ENCODE data around the gene ALK.

The ALK gene

GRCh38 chr2:29606104-29607037, 315.0 kb downstream of the ALK start:
- DNase-seq: no peak

GRCh38 chr2:29603341-29603740, 318.0 kb downstream of the ALK start:
- DNase-seq: no peak

DNA sequence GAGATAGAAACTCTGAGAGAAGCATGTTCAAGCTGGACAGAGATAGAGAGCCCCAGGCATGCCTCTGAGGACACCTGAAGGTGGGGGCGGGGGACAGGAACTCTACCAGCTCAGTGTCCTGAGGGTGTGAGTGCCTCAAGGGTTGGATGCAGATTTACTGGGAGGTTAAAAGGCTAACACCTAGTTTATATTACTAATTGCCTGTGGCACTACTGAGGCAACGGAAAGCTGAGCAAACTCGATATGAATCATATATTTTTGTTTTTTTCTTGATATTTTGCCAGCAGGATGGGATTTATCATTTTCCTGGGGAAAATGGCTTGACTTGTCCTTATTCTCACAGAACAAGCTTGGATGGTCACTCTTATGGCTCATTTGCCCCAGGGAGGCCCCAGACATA, 319.5 kb downstream of the ALK start:
- DNase-seq: no peak

- no peak for DNase-seq
Measured at GRCh38 chr2:29601321-29601720, 320.1 kb downstream of the ALK start.

- DNase-seq: no peak
Measured at GRCh38 chr2:29599946-29600345, 321.4 kb downstream of the ALK start.

DNA sequence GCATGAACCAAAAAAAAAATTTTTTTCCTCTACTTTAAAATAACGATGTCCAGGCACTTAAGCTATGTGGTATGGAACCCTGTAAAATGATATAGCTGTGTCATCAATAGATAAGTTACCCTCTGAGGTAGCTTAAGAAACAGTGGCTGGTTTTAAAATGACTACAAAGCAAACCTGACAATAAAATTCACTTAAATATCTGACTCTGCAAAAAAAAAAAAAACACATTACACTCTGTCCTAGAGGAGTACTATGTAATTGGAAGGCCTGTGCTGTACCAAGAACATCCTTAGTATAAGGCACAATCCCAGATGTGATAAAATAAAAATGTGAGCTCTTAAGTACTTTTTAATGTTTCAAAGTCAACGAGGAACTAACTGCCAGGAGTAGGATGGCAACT, 322.4 kb downstream of the ALK start:
- no peak for DNase-seq

- no peak for DNase-seq
Measured at GRCh38 chr2:29597035-29597434, 324.4 kb downstream of the ALK start.

- no peak for DNase-seq
Measured at GRCh38 chr2:29596584-29596983, 324.8 kb downstream of the ALK start.

DNA sequence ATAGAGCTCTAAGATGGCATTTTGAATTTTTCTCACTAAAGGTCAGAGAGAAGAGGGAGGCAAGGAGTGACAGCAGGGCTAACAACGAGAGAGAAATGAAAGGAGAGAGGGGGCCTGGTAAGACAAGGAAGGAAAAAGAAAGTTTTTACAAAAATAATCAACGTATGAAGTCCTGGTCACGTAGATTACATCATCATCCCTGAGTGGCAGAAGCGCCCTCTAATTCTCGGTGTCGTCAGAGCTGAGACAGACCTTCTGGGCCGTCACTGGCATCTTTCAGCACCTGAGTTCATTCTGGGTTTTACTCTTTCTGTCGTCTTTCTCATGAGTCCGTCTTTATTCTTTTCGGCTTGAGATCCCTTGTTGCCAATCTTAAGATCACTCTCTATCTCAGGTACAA, 329.8 kb downstream of the ALK start:
- DNase-seq: no peak

- DNase-seq: no peak
Measured at GRCh38 chr2:29590211-29590610, 331.2 kb downstream of the ALK start.

GRCh38 chr2:29589440-29590103, 331.8 kb downstream of the ALK start:
- no peak for DNase-seq

DNA sequence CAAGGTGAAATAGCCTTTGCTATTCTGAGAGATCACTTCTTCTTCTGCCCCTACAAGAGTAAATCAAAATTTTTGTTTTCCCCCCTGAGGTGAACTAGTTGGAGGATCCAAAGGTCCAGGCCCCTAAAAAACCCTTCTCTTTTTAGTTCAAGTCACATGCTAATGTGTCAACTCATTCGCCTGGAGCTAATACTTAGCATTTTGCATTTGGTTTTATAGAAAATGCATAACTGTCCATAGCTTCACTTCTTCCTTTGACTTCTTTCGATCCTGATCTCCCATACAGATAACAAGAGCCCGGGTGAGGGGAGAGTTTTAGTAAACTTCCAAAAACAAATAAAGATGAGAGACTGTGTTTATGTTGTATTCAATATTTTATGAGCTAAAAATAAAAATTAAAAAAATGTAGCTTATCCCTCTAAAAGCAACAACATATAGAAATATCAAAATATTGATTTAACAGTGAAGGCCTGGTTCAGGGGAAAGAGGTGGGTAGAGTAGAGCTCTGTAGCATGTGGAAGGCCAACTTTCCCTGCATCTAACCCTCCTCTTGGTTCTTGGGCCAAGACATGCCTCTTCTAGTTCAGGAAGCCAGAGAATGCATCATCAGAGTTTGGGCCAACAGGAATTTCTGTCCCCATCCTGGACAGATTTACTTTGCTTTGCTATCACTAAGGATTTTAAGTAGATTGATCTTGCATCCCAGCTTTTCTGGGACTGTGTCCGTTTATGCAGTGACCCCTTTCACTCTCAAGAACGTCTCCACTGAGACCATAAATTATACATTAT, 333.8 kb downstream of the ALK start:
- DNase-seq: no peak

DNA sequence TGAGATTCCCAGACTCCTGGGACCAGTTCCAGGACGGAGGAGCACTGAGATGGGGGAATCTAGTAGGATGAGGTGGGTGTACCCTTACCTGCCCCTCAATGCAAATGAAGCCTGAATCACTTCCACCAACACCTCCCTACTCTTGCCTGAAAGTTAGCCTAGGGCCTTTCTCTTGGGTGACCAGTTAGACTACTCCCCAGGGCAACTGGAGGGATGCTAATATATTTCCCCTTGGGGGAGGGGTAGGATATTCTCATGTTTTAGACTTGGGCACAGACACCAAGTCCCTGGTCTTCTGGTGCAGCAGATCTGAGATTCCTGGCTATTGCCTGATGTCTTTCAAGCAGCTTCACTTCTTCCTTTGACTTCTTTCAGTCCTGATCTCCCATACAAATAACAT, 334.5 kb downstream of the ALK start:
- no peak for DNase-seq

DNA sequence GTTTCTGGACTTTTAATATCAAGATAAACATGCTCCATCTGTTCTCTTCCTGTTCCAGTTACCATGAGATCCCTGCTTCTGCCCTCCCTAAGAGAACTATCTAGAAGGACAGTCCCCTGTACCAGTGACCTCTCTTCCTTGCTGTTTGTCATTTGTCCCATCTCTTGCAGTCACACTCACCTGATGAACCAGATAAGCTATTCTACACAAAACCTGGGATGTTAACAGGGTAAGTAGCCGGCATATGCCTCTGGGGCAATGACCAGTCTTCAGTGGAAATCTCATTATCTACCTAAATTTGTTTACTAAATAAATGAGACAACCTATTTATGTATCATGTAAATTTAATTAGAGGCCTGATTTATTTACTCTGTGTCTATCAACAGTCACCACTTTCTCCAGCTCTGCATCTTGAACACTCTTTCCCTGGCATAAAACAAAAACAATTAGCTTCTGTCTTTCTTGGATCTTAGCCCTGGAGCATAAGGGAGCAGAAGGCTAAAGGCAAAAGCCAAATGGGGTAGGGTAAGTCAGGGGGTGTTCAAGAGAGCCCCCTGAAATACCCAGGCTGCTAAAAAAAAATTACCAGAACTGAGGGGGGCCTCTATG, 337.7 kb downstream of the ALK start:
- DNase-seq: no peak

GRCh38 chr2:29583104-29583503, 338.3 kb downstream of the ALK start:
- no peak for DNase-seq

- no peak for DNase-seq
Measured at GRCh38 chr2:29582062-29582461, 339.3 kb downstream of the ALK start.

DNA sequence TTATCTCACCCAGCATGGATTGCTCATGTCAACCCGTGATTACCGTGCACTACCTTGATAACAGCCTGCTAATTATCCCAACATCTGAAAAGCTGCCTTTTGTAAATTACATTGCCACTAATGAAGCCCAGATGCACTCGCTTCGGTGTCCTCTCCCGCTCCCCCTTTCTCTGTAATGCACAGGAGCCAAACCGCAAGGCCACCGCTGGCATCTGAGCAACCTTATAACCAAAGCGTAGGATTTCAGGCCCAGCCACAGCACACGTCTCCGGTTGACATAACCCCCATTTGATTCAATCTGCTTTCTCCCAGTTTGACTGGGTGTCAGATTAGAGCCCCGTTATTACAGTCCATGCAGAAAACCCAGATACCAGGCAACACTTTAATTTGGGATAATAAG, 341.2 kb downstream of the ALK start:
- DNase-seq: no peak

DNA sequence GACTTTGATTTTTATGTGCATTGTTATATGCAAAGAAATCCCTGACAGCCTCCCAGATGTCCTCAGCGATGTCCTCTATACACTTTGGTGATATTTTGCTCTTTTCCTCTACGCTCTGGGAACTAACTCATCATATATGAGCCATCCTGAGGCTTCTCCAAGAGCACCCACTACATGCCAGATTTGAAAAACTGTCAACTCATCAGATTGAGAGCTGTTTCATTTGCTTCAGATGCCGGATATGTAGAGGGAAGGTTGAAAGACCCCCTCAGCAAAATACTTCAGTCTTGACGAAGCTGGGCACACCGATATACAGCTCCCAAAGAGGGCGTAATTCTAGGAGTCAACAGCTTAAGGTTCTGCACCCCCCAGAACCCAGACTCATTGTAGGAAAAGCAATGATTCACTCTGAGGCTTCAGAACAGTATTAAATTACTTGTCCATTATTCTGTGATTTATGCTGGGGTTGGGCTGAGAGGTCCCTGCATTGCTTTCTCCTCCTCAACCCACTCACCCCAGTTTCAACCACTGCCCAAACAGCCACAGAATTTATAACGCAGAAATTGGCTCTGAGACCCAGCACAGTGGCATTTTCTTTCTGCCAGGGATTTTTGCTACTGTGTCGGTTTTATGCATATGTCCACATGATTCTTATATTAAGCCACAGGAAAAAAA, 341.8 kb downstream of the ALK start:
- DNase-seq: no peak

GRCh38 chr2:29578084-29578598, 343.2 kb downstream of the ALK start:
- DNase-seq: no peak

DNA sequence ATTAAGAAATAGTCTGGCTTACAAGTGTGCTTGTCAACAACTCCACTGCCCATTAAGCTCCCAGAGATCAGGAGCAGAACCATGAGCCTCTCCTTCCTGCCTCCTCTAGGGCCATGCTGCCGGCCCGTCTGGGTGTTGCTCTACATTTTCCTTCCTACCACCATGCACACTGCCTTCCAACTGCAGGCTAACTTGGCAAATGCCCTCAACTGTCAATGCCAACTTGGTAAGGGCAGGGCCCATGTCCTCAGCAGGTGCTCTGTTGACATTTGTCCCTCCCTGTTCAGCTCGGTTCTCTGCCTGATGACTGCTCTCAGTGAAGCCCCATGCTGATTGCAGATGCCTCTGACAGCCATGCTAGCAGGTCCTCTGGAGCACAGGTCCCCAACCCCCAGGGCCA, 345.2 kb downstream of the ALK start:
- DNase-seq: no peak

DNA sequence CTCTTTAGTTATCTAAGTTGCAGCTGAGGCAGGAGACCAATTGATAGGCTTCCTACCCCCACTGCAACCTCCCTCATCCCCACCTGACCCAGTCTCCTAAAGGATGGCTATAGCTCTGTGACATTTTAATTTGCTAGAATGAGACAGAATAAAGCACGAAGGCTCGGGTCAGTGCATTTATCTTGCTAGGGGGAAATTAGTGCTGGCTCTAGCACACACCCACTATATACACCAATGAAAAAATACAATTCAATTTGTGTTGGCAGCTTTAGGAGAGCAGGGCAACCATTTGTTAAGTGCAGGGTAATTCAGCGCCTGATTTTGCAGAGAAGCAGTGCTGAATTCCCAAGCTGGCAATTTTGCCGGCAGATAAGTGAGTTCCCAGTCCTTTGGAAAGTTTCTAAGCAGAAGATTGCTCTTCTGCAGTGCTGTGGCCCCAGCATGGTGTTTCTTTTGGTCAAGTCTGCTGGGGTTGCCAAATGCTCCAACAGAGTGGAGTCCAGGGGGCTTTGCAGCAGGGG, 346.0 kb downstream of the ALK start:
- DNase-seq: no peak

DNA sequence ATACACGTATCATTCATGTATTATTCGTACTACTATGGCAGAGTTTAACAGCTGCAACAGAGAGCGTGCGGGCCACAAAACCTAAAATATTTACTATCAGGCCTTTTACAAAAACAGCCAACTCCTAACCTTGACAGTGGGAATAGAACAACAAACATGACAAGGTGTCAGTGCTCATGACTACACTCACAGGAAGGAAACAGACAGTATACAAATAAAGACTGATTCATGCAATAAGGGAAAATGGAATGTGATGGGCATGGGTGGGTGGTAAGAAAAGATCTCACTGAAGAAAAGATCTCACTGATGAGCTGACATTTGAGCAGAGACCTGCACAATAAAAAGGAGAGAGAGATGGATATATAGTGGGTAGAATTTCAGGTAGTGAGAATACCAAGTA, 347.8 kb downstream of the ALK start:
- DNase-seq: no peak
